ENCODE measurements around the gene WWP2.
"Not testable (repeated sequence)": the region's sequence is repeated elsewhere in the genome, so short reads cannot be mapped to it uniquely, and the experiment has no call there.

WWP2 gene

GRCh38 chr16:69941251-69942098, 179.3 kb downstream of the WWP2 start:
- Mint-ChIP-seq H3K36me3 (ENCODE audit: low read depth) (peaks cover 2% of the 10 kb centered on the region), H3K9me3 (no peaks in the 10 kb centered on the region), H3K27me3 (ENCODE audit: low read depth) (no peaks in the 10 kb centered on the region), H3K4me1 (ENCODE audit: low read depth) (no peaks in the 10 kb centered on the region), H3K4me3 (no peak overlapping the region), H3K27ac (no peak overlapping the region)

DNA sequence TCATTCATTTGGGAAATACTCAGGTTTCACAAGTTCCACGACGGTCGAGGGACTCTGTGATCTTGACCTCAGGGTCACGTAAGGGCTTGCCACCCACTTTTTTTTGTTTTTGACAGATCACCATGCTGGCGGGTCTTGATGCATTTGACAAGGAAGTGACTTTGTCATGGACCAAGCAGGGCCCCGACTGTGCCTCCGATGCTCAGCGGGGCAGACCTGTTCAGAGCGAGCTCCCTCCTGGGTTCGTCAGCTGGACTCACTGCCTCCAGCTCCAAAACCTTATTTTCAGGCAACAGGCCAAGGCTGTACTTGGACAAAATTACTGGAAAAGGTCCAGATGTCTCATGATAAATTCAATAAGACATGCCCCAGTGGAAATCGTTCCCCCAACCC, 180.0 kb downstream of the WWP2 start:
- H3K4me1 Mint-ChIP-seq (ENCODE audit: low read depth) = no peaks in the 10 kb centered on the region
- H3K27ac Mint-ChIP-seq = no peak overlapping the region

DNA sequence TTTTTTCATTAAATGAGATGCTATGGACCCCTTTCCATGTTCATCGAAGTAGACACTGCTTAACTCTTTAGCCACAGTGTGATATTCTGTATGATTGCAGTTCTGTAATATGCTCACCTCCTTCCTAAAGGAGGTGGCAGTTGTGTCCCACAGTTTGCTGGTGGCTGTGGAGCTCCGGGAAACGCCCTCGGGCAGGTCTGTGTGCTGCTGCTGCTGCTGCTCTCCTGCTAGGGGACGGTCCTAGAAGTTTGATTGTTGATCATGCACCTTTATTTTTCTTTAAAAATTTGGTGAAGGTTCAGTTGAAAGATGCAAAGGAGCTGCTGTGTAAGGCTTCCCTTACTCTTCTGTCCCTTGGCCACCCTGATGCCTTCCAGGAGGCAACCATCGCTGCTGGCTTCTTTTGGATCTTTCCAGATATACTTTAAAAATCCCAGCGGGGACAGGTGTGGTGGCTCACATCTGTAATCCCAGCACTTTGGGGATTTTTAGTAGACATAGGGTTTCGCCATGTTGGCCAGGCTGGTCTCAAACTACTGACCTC, 180.6 kb downstream of the WWP2 start:
- Mint-ChIP-seq H3K36me3 (ENCODE audit: low read depth) (peaks cover 2% of the 10 kb centered on the region), H3K9me3 (no peaks in the 10 kb centered on the region), H3K27ac (no peak overlapping the region), H3K4me1 (ENCODE audit: low read depth) (no peaks in the 10 kb centered on the region), H3K27me3 (ENCODE audit: low read depth) (no peaks in the 10 kb centered on the region), H3K4me3 (no peak overlapping the region)

More for the DNA sequence above, 180.0 kb downstream of the WWP2 start:
- Mint-ChIP-seq H3K36me3 (ENCODE audit: low read depth) (peaks cover 2% of the 10 kb centered on the region), H3K27me3 (ENCODE audit: low read depth) (no peaks in the 10 kb centered on the region), H3K4me3 (no peak overlapping the region), H3K9me3 (no peaks in the 10 kb centered on the region)

GRCh38 chr16:69943241-69944036, 181.3 kb downstream of the WWP2 start:
- not testable (repeated sequence) for H3K27ac Mint-ChIP-seq; H3K9me3 Mint-ChIP-seq; H3K27me3 Mint-ChIP-seq (ENCODE audit: low read depth); H3K36me3 Mint-ChIP-seq (ENCODE audit: low read depth); H3K4me1 Mint-ChIP-seq (ENCODE audit: low read depth); H3K4me3 Mint-ChIP-seq

DNA sequence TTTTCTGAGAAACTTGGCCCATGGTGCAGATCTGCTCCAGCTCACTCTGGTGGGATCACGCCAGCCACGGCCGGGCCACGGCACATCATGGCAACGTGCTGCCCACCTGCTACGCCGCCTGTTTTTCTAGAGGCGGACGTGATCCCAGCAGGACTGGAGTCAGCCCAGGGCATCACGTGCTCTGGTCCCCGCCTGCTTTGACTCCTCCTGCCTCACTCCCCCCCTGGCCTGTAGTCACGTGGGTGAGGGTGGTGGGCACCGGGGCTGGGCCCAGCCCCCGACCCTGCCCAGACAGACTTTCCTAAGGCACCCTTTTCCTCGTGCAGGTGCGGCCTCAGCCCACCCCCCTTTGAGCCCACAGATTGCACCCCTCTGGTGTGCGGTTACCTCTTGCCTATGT, 188.3 kb downstream of the WWP2 start:
- not testable (repeated sequence) for H3K27ac Mint-ChIP-seq, H3K4me3 Mint-ChIP-seq, H3K9me3 Mint-ChIP-seq

GRCh38 chr16:69951017-69951671, 189.0 kb downstream of the WWP2 start, which contains the start of gene CLEC18A:
Gene CLEC18A (plus strand): TSS chr16:69951334. CDS start chr16:69951367, 33 bp downstream.
- H3K27me3 Mint-ChIP-seq (ENCODE audit: low read depth); H3K4me3 Mint-ChIP-seq; H3K9me3 Mint-ChIP-seq; H3K27ac Mint-ChIP-seq; H3K4me1 Mint-ChIP-seq (ENCODE audit: low read depth); H3K36me3 Mint-ChIP-seq (ENCODE audit: low read depth): not testable (repeated sequence)

More for the DNA sequence above, 188.3 kb downstream of the WWP2 start:
- H3K27me3 Mint-ChIP-seq (ENCODE audit: low read depth); H3K36me3 Mint-ChIP-seq (ENCODE audit: low read depth); H3K4me1 Mint-ChIP-seq (ENCODE audit: low read depth): not testable (repeated sequence)

DNA sequence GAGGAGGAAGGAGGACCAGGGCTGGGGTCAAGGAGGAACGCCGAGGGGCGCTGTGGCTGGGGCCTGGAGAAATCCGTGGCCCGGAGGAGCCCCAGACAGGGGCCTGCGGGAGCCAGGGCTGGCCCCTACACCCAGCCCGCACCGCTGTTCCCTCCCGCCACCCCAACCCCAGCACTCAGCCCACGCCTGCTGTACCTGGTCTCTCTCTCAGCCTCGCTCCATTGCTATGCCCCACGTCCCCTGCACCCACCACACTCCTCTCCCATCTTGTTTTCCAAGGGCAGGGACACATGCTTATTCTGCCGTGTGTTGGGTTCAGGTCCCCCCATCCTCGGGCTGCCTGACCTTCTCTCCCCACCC, 189.5 kb downstream of the WWP2 start:
- H3K27me3 Mint-ChIP-seq (ENCODE audit: low read depth); H3K36me3 Mint-ChIP-seq (ENCODE audit: low read depth); H3K4me3 Mint-ChIP-seq; H3K9me3 Mint-ChIP-seq; H3K27ac Mint-ChIP-seq; H3K4me1 Mint-ChIP-seq (ENCODE audit: low read depth): not testable (repeated sequence)

- H3K9me3 Mint-ChIP-seq; H3K36me3 Mint-ChIP-seq (ENCODE audit: low read depth); H3K4me3 Mint-ChIP-seq; H3K4me1 Mint-ChIP-seq (ENCODE audit: low read depth); H3K27ac Mint-ChIP-seq; H3K27me3 Mint-ChIP-seq (ENCODE audit: low read depth): not testable (repeated sequence)
These were observed 190.0 kb downstream of the WWP2 start for GRCh38 chr16:69952116-69952515.

GRCh38 chr16:69952572-69953355, 190.6 kb downstream of the WWP2 start:
- not testable (repeated sequence) for H3K27ac Mint-ChIP-seq; H3K27me3 Mint-ChIP-seq (ENCODE audit: low read depth); H3K4me1 Mint-ChIP-seq (ENCODE audit: low read depth); H3K9me3 Mint-ChIP-seq; H3K4me3 Mint-ChIP-seq; H3K36me3 Mint-ChIP-seq (ENCODE audit: low read depth)

GRCh38 chr16:69954241-69954640, 192.1 kb downstream of the WWP2 start:
- not testable (repeated sequence) for H3K4me1 Mint-ChIP-seq (ENCODE audit: low read depth); H3K9me3 Mint-ChIP-seq; H3K4me3 Mint-ChIP-seq; H3K36me3 Mint-ChIP-seq (ENCODE audit: low read depth); H3K27me3 Mint-ChIP-seq (ENCODE audit: low read depth); H3K27ac Mint-ChIP-seq

- H3K4me1 Mint-ChIP-seq (ENCODE audit: low read depth); H3K27ac Mint-ChIP-seq; H3K9me3 Mint-ChIP-seq; H3K27me3 Mint-ChIP-seq (ENCODE audit: low read depth); H3K4me3 Mint-ChIP-seq; H3K36me3 Mint-ChIP-seq (ENCODE audit: low read depth): not testable (repeated sequence)
These were observed 201.2 kb downstream of the WWP2 start for GRCh38 chr16:69963312-69963711.

- H3K36me3 Mint-ChIP-seq (ENCODE audit: low read depth); H3K27ac Mint-ChIP-seq; H3K9me3 Mint-ChIP-seq; H3K4me1 Mint-ChIP-seq (ENCODE audit: low read depth); H3K27me3 Mint-ChIP-seq (ENCODE audit: low read depth); H3K4me3 Mint-ChIP-seq: not testable (repeated sequence)
These were observed 203.0 kb downstream of the WWP2 start for GRCh38 chr16:69964960-69965660.

GRCh38 chr16:69965661-69966054, 203.5 kb downstream of the WWP2 start:
- H3K4me3 Mint-ChIP-seq = not testable (repeated sequence)

GRCh38 chr16:69967688-69968087, 205.6 kb downstream of the WWP2 start:
- not testable (repeated sequence) for H3K27me3 Mint-ChIP-seq (ENCODE audit: low read depth); H3K9me3 Mint-ChIP-seq; H3K4me3 Mint-ChIP-seq; H3K27ac Mint-ChIP-seq; H3K4me1 Mint-ChIP-seq (ENCODE audit: low read depth); H3K36me3 Mint-ChIP-seq (ENCODE audit: low read depth)

More at GRCh38 chr16:69965661-69966054, 203.5 kb downstream of the WWP2 start:
- H3K36me3 Mint-ChIP-seq (ENCODE audit: low read depth); H3K9me3 Mint-ChIP-seq; H3K4me1 Mint-ChIP-seq (ENCODE audit: low read depth); H3K27me3 Mint-ChIP-seq (ENCODE audit: low read depth); H3K27ac Mint-ChIP-seq: not testable (repeated sequence)
